Measurements from ENCODE around the gene SDHAF3. TPM values are rescaled to one million over a fixed set of nuclear protein-coding genes. Genes with fewer than 3 reads are reported as not detected.
A peak's percentile ranks its signal among the peaks of the same experiment; 100 is the strongest.
"Not testable (repeated sequence)": the region's sequence is repeated elsewhere in the genome, so short reads cannot be mapped to it uniquely, and the experiment has no call there.

The SDHAF3 gene
- 37.5 and 52.3 TPM in 2 replicates for polyA plus RNA-seq (2011; rRNA removed)
- polyA plus RNA-seq (2012; cell fraction: cytosol; rRNA removed), result 15.6 and 20.4 TPM in 2 replicates
- polyA plus RNA-seq (2012; cell fraction: nucleus; rRNA removed), result 3.8 and 7.3 TPM in 2 replicates
- polyA plus RNA-seq (2017; fragmentation: RNase III; extraction: RNeasy Plus Mini Kit Qiagen cat#74134 plus additional on column Dnase treatment), result 53.3 to 56.0 TPM (median 53.8 TPM) in 3 replicates
- 12.5 and 19.8 TPM in 2 replicates for polyA minus RNA-seq (2011; rRNA and poly(A)+ RNA removed)

DNA sequence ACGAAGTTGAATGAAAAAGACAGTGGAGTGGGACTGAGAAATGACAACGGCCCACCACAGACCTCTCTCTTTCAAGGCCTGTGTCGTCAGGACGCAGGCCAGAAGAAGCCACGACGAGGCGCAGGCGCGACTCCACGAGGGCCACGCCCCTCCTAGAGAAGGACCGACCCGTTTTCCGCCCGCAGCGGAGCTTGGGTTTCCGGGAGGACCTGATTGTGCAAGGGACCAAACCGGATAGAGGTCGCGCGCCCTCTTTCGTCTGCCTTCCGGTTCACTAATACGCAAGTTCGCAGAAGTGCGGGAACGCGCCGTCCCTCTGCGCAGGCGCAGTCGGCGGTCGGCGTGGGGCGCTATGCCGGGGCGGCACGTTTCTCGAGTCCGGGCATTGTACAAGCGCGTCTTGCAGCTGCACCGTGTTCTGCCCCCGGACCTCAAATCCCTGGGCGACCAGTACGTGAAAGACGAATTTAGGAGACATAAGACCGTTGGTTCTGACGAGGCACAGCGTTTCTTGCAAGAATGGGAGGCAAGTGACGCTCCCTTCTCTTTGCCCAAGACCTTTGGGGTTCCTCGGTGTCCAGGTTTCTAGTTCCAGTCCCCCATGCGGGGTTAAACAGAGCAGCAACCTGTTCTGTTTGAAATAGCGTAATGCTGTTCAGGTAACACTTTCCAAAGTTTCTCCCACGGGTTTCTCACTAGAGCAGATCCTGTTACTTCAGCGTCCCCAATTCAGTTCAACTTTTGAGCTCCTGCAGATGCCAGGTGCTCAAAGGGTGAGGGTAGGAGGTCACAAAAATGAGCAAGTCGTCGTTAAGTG is at the start of gene SDHAF3:
TSS of gene SDHAF3 (plus strand) at position 327 of the 817 bp plus-strand sequence. CDS start at position 353, 26 bp downstream.
- DNase-seq (ENCODE audit: low read depth in 1 of 2, low spot score in 1 of 2), result peak; percentile 96 to 99
- TF ChIP-seq, protein P1, sequence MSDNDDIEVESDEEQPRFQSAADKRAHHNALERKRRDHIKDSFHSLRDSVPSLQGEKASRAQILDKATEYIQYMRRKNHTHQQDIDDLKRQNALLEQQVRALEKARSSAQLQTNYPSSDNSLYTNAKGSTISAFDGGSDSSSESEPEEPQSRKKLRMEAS (IDR thresholded peaks at IDR 0.05), result peak; percentile 94
- TF ChIP-seq SMC3 (IDR thresholded peaks at IDR 0.05), result no peak
- peak; percentile 65 to 92; a peak in 4 of 5 replicates for TF ChIP-seq JUN (IDR thresholded peaks at IDR 0.05)
- TF ChIP-seq SREBF2 (IDR thresholded peaks at IDR 0.05), result no peak
- TF ChIP-seq, protein P2, sequence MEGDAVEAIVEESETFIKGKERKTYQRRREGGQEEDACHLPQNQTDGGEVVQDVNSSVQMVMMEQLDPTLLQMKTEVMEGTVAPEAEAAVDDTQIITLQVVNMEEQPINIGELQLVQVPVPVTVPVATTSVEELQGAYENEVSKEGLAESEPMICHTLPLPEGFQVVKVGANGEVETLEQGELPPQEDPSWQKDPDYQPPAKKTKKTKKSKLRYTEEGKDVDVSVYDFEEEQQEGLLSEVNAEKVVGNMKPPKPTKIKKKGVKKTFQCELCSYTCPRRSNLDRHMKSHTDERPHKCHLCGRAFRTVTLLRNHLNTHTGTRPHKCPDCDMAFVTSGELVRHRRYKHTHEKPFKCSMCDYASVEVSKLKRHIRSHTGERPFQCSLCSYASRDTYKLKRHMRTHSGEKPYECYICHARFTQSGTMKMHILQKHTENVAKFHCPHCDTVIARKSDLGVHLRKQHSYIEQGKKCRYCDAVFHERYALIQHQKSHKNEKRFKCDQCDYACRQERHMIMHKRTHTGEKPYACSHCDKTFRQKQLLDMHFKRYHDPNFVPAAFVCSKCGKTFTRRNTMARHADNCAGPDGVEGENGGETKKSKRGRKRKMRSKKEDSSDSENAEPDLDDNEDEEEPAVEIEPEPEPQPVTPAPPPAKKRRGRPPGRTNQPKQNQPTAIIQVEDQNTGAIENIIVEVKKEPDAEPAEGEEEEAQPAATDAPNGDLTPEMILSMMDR (IDR thresholded peaks at IDR 0.05), result peak; percentile 25
- TF ChIP-seq CHD2 (IDR thresholded peaks at IDR 0.05; ENCODE audit: low read length, partially characterized antibody), result no peak
- TF ChIP-seq, protein P3, sequence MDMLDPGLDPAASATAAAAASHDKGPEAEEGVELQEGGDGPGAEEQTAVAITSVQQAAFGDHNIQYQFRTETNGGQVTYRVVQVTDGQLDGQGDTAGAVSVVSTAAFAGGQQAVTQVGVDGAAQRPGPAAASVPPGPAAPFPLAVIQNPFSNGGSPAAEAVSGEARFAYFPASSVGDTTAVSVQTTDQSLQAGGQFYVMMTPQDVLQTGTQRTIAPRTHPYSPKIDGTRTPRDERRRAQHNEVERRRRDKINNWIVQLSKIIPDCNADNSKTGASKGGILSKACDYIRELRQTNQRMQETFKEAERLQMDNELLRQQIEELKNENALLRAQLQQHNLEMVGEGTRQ (IDR thresholded peaks at IDR 0.05), result no peak
- no peak for TF ChIP-seq HDAC2 (IDR thresholded peaks at IDR 0.05)
- no peak for TF ChIP-seq EHMT2 (IDR thresholded peaks at IDR 0.05; ENCODE audit: low read depth)
- TF ChIP-seq, protein P4, sequence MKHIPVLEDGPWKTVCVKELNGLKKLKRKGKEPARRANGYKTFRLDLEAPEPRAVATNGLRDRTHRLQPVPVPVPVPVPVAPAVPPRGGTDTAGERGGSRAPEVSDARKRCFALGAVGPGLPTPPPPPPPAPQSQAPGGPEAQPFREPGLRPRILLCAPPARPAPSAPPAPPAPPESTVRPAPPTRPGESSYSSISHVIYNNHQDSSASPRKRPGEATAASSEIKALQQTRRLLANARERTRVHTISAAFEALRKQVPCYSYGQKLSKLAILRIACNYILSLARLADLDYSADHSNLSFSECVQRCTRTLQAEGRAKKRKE (CRISPR knock-in tag; IDR thresholded peaks at IDR 0.05; ENCODE audit: low read depth), result no peak
- TF ChIP-seq TFCP2L1 (CRISPR knock-in tag; IDR thresholded peaks at IDR 0.05), result no peak
- TF ChIP-seq, protein P5, sequence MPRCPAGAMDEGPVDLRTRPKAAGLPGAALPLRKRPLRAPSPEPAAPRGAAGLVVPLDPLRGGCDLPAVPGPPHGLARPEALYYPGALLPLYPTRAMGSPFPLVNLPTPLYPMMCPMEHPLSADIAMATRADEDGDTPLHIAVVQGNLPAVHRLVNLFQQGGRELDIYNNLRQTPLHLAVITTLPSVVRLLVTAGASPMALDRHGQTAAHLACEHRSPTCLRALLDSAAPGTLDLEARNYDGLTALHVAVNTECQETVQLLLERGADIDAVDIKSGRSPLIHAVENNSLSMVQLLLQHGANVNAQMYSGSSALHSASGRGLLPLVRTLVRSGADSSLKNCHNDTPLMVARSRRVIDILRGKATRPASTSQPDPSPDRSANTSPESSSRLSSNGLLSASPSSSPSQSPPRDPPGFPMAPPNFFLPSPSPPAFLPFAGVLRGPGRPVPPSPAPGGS (IDR thresholded peaks at IDR 0.05), result peak; percentile 80; the same call in 1 of the 3 replicates
- peak; percentile 77; the same call in 1 of the 2 replicates for TF ChIP-seq EHF (CRISPR knock-in tag; IDR thresholded peaks at IDR 0.05)
- TF ChIP-seq PHF8 (IDR thresholded peaks at IDR 0.05; ENCODE audit: borderline replicate concordance, low read depth), result peak; percentile 77; the same call in 1 of the 2 replicates
- TF ChIP-seq FOSL2 (IDR thresholded peaks at IDR 0.05), result no peak
- TF ChIP-seq FOSL2 (CRISPR knock-in tag; IDR thresholded peaks at IDR 0.05), result peak; percentile 26; the same call in 1 of the 2 replicates
- TF ChIP-seq GATA3 (IDR thresholded peaks at IDR 0.05; ENCODE audit: borderline replicate concordance), result peak; percentile 25; the same call in 1 of the 2 replicates
- TF ChIP-seq, protein P6, sequence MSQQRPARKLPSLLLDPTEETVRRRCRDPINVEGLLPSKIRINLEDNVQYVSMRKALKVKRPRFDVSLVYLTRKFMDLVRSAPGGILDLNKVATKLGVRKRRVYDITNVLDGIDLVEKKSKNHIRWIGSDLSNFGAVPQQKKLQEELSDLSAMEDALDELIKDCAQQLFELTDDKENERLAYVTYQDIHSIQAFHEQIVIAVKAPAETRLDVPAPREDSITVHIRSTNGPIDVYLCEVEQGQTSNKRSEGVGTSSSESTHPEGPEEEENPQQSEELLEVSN (IDR thresholded peaks at IDR 0.05; ENCODE audit: borderline replicate concordance, low read depth), result peak; percentile 92
- TF ChIP-seq HOXB5 (CRISPR knock-in tag; IDR thresholded peaks at IDR 0.05), result 0 out of 2 replicates have a peak, but pooled peaks have one; percentile 66
- TF ChIP-seq ZNF302 (CRISPR knock-in tag; IDR thresholded peaks at IDR 0.05), result no peak
- TF ChIP-seq, protein P7, sequence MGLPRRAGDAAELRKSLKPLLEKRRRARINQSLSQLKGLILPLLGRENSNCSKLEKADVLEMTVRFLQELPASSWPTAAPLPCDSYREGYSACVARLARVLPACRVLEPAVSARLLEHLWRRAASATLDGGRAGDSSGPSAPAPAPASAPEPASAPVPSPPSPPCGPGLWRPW (IDR thresholded peaks at IDR 0.05), result no peak
- peak; percentile 61; the same call in 1 of the 2 replicates for TF ChIP-seq MYC (IDR thresholded peaks at IDR 0.05; ENCODE audit: borderline replicate concordance, low read length)
- TF ChIP-seq KDM1A (IDR thresholded peaks at IDR 0.05; ENCODE audit: low read depth), result no peak
- 0 out of 2 replicates have a peak, but pooled peaks have one; percentile 20 for TF ChIP-seq HOXB13 (CRISPR knock-in tag; IDR thresholded peaks at IDR 0.05; ENCODE audit: low read depth)
- TF ChIP-seq, protein P8, sequence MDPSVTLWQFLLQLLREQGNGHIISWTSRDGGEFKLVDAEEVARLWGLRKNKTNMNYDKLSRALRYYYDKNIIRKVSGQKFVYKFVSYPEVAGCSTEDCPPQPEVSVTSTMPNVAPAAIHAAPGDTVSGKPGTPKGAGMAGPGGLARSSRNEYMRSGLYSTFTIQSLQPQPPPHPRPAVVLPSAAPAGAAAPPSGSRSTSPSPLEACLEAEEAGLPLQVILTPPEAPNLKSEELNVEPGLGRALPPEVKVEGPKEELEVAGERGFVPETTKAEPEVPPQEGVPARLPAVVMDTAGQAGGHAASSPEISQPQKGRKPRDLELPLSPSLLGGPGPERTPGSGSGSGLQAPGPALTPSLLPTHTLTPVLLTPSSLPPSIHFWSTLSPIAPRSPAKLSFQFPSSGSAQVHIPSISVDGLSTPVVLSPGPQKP (IDR thresholded peaks at IDR 0.05; ENCODE audit: low read depth, low read length), result no peak
- TF ChIP-seq POLR2A (IDR thresholded peaks at IDR 0.05; ENCODE audit: low read length), result peak; percentile 96
- peak; percentile 70 to 91 for TF ChIP-seq CEBPB (IDR thresholded peaks at IDR 0.05)
- TF ChIP-seq RARB (CRISPR knock-in tag; IDR thresholded peaks at IDR 0.05), result no peak
- peak; percentile 60; the same call in 1 of the 2 replicates for TF ChIP-seq BHLHE40 (IDR thresholded peaks at IDR 0.05; ENCODE audit: low read depth, low read length)
- ChIA-PET CTCF (interaction anchor here (0.5 to 5.5 kb wide), 10 partner anchors 12 to 1427 kb away, joined by 3 to 30 read pairs (median 3); no protein-coding TSS in a partner anchor), POLR2A (interaction anchor here (0.5 to 2.5 kb wide), 20 partner anchors 9 to 1016 kb away, joined by 3 to 22 read pairs (median 3); partner anchors contain the start of gene ASNS)
- Histone ChIP-seq H3K9me3 (0 out of 3 replicates have a peak, but pooled peaks cover 3% of the 10 kb centered on the region), H3K4me3 (peak within 1 kb of the TSS; percentile 83), H3K4me2 (peak within 1 kb of the TSS; percentile 97), H3K27ac (peak within 1 kb of the TSS; percentile 88 to 90), H3K4me1 (peaks cover 9% of the 10 kb centered on the region; the same call in 2 of the 3 replicates)
- WGBS (ENCODE audit: missing lambda C conversion rate), result 3% methylated on average over 23 of the region's 59 CpGs
- no peak for FAIRE-seq
- peak; percentile 97 to 98 for ATAC-seq

DNA sequence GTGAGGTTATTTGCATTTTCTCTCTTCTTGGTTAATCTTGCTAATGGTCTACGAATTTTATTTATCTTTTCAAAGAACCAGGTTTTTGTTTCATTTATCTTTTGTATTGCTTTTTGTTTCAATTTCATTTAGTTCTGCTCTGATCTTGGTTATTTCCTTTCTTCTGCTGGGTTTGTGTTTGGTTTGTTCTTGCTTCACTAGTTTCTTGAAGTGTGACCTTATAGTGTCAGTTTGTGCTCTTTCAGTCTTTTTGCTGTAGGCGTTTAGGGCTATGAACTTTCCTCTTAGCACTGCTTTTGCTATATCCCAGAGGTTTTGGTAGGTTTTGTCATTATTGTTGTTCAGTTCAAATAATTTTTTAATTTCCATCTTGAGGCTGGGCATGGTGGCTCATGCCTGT is 45.5 kb upstream of the SDHAF3 start:
- H3K4me1 ChIP-seq; H3K9me3 ChIP-seq; ATAC-seq; FAIRE-seq; POLR2A ChIA-PET; H3K27ac ChIP-seq; DNase-seq (ENCODE audit: low read depth in 1 of 2, low spot score in 1 of 2); H3K4me2 ChIP-seq; H3K4me3 ChIP-seq: not testable (repeated sequence)
- 4% methylated on average over 2 of the region's 2 CpGs for WGBS (ENCODE audit: missing lambda C conversion rate)
- CTCF ChIA-PET, result interaction anchor here (1.0 kb wide), 1 partner anchor 1154 kb away, joined by 3 read pairs; no protein-coding TSS in a partner anchor

All from A549 (cell line).